Measurements from ENCODE around the gene INTU.

Gene INTU

DNA sequence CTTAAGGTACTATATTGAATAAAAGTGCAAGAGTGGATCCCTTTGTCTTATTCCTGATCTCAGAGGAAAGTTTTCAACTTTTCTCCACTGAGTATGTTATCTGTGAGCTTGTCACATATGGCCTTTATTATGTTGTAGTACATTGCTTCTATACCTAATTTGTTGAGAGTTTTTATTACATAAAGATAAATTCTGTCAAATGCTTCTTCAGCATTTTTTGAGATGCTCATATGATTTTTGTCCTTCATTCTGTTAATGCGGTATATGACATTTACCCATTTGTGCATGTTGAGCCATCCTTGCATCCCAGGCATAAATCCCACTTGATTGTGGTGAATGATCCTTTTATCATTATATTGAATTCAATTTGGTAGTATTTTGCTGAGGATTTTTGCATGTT, 108.5 kb downstream of the INTU start:
- DNase-seq, result no peak

DNA sequence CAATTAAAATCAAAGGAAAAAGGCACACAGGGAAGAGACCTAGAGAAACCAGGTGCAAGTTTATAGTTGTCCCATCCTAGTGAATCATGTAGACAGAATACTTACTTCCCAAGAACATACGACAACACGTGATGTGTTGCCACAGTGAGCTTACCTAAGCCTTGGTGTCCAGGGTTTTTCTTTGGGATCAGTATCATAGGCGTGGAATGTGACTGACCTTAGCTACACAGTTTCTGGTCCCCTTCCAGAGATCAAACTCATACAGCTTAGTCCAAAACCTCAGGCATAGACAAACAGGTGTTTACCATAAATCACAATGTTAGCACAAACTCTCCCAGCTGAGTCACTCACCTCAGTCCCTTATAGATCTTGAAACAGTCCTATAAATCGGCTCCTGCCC, 115.1 kb downstream of the INTU start:
- DNase-seq, result no peak

DNA sequence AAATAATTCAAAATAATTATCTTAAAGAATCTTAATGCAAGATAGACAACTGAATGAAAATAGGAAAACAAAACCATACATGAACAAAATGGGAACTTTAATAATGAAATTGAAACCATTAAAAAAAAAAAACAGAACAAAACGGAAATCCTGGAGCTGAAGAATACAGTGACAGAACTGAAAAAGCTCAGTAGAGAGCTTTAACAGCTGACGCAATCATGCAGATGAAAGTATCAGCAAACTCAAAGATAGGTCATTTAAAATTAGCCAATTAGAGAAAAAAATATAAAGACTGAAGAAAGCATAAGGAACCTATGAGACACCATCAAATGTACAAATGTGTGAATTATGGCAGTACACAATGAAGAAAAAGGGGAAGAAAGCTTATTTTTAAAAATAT, 116.2 kb downstream of the INTU start:
- DNase-seq, result no peak

DNA sequence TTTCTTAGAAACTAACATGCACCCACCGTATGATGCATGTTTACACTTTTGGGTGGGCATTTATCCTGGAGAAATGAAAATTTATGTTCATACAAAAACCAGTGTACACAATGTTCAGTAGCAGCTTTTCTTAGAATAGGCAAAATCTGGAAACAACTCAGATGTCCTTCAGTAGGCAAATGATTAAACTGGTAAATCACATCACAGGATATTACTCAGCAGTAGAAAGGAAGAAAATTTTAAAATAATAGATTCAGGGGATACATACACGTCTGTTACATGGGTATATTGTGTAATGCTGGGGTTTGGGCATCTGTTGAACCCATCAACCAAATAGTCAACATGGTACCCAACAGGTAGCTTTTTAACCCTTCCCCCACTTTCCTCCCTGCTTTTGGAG, 124.1 kb downstream of the INTU start:
- DNase-seq, result no peak

DNA sequence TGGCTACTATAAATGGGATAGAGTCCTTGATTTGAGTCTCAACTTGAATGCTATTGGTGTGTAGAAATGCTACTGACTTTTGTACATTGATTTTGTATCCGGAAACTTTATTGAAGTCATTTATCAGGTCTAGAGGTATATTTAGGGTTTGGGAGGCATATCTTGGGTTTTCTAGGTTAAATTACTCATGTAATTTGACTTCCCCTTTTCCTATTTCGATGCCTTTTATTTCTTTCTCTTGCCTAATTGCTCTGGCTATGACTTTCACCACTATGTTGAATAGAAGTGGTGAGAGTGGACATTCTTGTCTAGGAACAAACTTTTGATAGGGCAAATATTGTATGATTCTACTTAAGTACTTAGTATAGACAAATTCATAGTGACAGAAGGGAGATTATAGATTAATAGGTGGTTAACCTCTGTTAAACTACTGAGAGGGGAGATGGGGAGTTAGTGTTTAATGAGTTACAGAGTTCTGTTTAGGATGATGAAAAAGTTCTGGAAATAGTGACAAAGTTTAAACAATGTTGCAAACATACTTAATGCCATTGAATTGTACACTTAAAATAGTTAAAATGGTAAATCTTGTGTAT, 126.6 kb downstream of the INTU start:
- DNase-seq, result no peak

DNA sequence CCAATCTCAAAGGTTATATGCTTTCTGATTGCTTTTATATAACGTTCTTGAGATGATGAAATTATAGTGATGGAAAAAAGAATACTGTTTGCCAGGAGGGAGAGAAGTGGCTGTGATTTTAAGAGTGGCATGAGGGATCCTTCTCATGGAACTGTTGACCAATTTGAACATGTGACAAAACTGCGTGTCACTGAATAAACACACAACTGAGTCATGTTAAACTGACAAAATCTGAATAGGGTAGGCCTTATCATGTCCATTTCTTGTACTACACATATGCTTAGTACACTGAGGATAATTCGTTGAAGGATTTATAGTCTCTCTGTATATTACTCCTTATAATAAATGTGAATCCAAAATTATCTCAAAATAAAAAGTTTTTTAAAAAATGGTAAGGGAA, 127.1 kb downstream of the INTU start:
- DNase-seq, result no peak

DNA sequence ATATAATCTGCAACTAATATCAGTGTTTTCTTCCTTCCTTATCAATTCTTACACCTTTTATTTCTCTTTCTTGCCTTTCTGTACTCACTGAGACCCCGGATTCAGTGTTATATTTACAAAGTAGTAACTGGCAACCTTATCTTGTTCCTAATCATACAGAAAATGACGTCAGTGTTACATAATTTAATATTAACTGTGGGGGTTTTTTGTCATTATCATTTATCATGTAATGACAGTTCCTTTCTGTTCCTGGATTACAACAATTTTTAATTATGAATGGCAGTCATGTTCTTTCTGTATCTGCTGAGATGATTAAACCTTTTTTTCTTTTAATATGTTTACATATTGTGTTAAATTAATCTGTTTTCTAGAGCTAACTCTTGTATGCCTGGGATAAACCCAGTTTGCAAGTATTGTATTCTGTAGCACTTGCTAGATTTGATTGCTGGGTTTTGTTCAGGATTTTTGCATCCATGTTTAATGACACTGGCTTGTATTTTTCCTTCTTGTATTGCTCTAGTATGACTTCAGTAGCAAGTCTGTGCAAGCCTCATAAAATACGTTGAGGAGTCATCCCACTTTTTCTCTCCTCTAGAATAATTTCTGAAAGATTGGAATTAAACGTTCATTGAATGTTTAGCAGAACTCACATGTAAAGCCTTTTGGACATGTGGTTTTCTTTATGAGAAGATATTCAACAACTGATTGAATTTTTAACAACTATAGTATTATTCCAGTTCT, 138.9 kb downstream of the INTU start:
- DNase-seq, result no peak

DNA sequence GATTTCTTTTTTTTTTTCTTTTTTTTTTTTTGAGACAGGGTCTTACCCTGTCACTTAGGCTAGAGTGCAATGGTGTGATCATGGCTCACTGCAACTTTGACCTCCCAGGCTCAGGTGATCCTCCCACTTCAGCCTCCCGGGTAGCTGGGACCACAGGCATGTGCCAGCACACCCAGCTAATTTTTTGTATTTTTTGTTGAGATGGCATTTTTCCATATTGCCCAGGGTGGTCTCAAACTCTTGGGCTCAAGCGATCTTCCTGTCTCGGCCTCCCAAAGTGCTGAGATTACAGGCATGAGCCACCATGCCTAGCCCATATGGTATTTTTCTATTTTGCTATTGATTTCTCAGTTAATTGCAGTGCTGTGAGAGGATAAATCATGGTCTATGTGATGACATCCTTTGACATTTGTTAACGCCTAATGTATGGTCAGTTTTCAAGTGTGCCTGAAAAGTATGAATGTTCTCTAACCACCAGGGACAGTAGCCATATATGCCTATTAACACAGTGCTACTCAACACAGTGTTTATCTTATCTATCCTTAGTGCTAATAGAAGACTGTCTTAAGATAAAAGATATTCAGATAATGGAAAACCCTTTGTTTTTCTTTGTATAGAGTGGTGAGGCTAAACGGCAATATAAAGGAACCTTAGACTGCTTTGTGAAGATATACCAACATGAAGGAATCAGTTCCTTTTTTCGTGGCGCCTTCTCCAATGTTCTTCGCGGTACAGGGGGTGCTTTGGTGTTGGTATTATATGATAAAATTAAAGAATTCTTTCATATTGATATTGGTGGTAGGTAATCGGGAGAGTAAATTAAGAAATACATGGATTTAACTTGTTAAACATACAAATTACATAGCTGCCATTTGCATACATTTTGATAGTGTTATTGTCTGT, 140.3 kb downstream of the INTU start:
- no peak for DNase-seq

DNA sequence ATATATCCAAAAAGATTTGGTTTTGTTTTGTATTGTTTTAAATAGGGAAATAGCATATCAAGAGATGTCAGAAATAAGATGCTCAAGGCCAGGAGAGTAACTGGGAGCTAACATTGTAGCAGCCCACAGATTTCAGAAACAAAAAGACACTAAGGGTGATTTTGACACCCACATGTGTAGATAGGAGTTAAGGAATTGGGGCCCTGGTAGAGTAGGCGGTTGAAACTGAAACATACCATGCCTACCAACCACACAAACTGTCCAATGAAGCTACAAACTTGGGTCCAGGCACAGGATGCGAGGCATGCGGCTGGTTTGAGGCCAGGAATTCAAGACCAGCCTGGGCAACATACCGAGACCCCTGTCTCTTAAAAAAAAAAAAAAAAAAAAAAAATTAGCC, 143.1 kb downstream of the INTU start:
- no peak for DNase-seq
